DMS 273 (cell line): ENCODE data around the gene ACAA2.
"Not testable (repeated sequence)": the region's sequence is repeated elsewhere in the genome, so short reads cannot be mapped to it uniquely, and the experiment has no call there.

Experiments used
- DNase-seq: peaks from one replicate; lab custom pipeline; 2025; ENCODE audit not compliant: unreplicated experiment; lab: John Stamatoyannopoulos, UW

The ACAA2 gene

DNA sequence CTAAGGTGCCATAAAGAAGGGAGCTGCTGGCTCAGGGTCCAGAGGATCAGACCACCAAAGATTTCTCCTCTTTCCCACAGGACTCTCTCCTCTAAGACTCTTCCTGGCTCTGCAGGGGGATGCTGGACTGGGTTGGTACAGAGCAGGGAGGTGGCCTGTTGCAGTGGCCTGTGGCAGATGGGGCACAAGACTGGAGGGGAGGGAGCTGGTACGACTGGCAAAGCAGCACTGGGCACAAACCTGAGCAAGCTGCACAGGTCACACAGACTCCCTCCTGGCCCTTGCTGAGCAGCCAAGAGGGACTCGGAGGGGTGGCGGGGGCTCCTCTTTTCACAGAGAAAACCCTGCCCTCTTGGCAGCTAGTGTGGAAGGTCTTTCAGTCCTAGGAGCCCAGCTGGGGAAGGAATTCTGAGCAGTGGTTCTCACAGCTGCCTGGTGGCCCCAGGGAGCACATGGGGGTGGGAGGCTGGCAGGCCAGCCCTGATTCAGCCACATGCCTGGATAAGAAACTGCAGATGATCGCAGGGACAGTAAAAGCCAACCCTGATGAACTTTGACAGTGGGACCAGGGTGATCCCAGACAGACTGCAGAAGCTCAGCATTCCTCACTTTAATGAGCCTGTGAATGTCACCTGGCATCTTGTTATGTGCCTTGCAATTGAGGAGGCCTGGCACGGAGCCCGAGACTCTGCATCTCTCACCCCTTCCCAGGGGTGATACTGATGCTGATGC is 32.5 kb upstream of the ACAA2 start:
- peak; percentile 59 for DNase-seq

DNA sequence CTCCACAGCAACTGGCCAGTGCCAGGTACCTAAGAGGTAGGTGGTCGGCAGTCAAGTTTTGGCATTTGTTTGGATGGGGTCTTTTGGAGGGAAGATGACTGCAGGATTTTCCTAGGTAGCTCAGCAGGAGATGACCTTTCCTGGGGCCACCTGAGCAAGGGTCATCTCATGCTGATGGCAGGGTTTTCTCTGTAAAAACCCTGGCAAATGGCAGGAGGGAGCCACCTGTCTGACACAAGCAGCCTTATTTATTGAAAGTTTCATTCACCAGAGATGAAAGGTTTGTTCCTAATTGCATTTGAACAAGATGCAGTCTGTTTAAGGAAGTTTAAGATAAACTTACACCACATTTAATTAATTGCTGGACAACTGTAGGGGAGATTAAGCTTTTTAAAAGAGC is 31.6 kb upstream of the ACAA2 start:
- no peak for DNase-seq

GRCh38 chr18:49843778-49844625 is 30.7 kb upstream of the ACAA2 start:
- peak; percentile 39 for DNase-seq

DNA sequence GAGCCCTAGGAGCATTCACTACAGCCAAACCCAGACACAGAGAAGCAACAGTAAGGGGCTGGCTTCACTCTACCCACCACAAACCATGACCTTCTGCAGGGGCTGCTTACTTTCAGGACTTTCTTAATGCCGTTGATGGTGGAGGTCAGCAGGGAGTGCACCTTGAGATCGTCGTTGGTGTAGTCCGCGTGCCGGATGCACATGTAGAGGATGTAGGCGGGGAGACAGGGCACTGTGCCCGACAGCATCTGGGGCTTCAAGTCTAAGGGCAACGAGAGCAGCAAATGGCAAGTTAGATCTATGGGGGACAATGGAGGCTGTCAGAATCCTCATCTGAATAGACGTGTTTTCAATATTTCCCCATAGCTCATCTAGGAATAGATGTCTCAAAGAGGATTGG is 29.8 kb upstream of the ACAA2 start:
- DNase-seq: no peak

DNA sequence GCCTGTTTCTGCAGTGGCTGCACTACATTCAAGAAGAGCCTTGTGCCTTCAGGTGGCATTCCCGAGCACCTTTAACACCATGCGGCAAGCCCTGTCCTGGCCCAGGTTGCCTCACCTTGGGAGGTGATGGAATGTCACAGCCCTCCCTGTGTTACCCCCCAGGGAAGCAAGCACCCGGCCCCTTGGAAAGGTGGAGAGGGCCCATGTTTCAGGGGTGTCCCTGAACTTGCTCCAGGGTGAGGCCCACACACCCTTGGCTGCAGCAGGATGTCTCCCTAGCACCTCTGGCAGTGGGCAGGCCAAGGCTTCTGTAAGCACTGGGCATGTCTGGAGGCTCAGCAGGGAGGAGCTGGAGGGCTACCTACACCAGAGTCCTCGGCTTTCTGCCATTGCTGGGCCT is 29.3 kb upstream of the ACAA2 start:
- no peak for DNase-seq

- DNase-seq: no peak
Measured at GRCh38 chr18:49841236-49842217, 28.2 kb upstream of the ACAA2 start.

DNA sequence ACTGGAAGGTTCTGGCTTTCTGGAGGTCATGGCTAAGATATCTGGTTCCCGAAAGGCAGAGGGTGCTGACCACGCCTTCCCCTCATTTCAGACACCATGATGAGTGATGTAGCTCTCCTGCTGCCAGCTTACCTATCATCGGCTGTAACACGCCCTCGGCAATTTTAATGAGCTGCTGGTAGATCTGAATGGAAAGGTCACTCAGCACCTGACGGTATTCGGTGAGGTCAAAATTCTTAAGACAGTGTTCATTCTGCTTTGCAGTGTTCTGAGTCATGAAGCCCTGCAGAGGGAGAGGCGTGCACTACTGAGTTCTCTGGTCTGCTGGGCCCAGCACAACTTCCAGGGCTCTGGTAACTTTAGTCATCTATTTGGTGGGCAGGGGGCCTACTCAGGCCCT is 25.7 kb upstream of the ACAA2 start:
- DNase-seq: no peak

DNA sequence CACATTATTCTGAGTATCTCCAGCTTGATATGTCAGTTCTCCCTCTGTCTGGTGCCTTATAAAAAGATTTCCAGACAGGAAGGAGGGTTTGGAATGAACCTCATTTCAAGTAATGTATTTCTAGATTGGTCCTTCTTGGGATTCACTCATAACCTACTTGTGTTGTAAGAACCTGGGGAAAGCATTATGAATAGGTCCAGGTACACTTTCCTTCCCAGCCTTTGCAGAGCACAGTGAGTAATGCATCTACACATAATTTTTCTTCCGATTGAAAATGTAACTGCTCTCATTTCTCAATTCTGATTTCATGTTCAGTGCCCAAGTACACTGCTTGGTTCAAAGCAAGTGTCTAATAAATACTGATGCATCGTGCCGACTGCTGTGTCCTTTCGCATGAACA is 25.0 kb upstream of the ACAA2 start:
- DNase-seq: no peak

GRCh38 chr18:49837889-49838288 is 24.6 kb upstream of the ACAA2 start:
- DNase-seq: no peak

GRCh38 chr18:49837316-49837835 is 24.0 kb upstream of the ACAA2 start:
- not testable (repeated sequence) for DNase-seq

GRCh38 chr18:49835405-49835804 is 22.1 kb upstream of the ACAA2 start:
- no peak for DNase-seq

- DNase-seq: no peak
Measured at GRCh38 chr18:49834258-49834657, 20.9 kb upstream of the ACAA2 start.

DNA sequence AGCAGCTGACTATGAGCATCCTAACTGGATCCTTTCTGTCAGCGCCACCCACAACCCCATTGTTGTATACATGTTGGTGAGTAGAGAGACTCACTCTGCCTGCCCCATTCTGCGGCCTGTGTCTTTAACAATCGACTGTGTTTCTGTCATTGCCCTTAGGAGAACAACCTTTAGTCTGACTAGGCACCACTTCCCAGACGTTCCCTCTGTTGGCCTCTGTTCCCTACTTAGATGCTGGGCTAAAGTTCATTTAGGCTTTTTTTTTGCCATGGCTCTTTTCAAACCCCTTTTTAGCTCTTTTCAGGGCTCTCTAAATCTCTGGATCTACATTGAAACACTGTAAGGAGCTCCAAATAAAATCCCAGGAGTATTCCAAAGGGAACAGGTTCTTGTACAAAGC is 20.5 kb upstream of the ACAA2 start:
- DNase-seq: no peak

GRCh38 chr18:49832221-49832647 is 18.9 kb upstream of the ACAA2 start:
- DNase-seq: no peak

GRCh38 chr18:49827996-49828395 is 14.7 kb upstream of the ACAA2 start:
- DNase-seq: no peak

DNA sequence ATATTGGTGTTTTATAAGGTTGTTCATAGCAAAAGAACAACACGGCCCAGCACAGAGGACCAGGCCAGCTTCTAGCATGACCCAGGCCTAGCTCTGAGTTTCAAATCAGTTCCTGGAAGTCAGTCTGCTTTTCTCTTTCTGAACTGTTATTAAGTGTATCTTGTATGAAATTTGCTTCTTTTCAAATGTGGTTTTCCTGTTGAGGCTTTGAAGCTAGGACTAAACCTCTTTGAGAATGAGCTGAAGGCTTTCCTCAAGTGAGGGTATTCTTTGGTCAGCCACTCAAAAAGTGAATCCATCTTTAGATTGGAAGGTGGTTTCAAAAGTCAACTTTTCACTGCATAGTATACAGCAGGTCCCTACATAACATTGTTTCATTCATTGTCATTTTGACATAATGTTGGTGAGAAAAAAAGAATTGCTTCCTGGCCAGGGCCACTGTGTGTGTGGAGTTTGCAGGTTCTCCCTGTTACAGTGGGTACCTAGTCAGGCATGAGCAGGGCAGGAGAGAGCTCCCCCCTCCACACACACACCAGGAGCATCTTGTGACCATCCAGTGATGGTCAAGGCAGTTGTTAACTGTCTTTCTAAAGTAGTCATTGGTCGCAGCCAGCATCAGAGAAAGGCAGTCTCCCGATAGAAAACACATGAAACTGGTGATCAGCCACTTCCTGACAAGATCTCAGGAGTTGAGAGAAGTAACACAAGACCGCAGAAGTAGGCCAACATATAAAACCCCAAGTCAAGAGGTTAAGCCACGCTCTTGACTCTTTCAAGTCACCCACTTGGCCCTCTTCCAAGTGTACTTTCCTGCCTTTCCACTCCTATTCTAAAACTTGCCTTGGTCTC is 6.7 kb upstream of the ACAA2 start:
- no peak for DNase-seq

DNA sequence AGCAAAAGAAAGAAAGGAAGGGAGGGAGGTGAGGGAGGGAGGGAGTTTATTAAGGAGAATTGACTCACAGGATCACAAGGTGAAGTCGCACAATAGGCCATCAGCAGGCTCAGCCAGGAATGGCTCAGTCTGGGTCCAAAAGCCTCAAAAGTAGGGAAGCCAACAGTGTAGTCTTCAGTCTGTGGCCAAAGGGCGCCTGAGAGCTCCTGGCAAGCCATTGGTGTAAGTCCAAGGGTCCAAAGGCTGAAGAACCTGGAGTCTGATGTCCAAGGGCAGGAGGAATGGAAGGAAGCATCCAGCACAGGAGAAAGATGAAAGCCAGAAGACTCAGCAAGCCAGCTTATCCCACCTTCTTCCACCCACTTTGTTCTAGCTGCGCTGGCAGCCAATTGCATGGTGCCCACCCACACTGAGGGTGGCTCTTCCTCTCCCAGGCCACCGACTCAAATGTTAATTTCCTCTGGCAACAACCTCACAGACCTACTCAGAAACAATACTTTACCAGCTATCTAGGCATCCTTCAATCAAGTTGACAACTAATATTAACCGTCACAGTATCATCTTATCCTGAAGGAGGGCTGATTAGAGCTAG is 5.8 kb upstream of the ACAA2 start:
- no peak for DNase-seq

DNA sequence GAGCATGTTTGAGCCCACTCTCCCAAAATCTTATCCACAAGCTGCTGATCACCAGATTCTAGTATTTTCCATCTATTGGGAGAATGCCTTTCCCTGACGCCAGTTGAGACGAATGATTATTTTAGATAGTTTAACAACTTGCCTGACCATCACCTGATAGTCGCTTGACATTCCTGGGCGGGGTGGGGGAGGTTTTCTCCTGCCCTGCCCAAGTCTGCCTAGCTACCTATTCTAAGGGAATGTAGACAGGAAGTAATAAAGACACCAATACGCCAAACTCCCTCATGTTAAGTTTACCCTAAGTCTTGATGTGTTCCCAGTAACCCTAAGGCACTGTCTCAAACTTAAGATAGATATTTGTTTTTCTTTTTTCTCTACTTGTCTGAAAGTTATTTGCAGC is 4.6 kb upstream of the ACAA2 start:
- DNase-seq: no peak

GRCh38 chr18:49815927-49816326 is 2.6 kb upstream of the ACAA2 start:
- no peak for DNase-seq

GRCh38 chr18:49814147-49814499 is 790 bp upstream of the ACAA2 start:
- peak; percentile 83 for DNase-seq
